HFFc6 (cell line): ENCODE measurements around the gene RAD51AP2. TPM values are rescaled to one million over a fixed set of nuclear protein-coding genes. Genes with fewer than 3 reads are reported as not detected.
"Not testable (repeated sequence)": the region's sequence is repeated elsewhere in the genome, so short reads cannot be mapped to it uniquely, and the experiment has no call there.

Experiments used
- DNase-seq: peaks from one replicate; pipeline ENCODE4 v3.0.0-alpha.2; 2018
- H3K27ac Mint-ChIP-seq: 2 replicates; pipeline ENCODE4 v1.8.0; 2020; ENCODE audit warnings: mild to moderate bottlenecking, mixed read lengths
- H3K27me3 Mint-ChIP-seq: 2 replicates; pipeline ENCODE4 v1.8.0; 2021; ENCODE audit warnings: mild to moderate bottlenecking, moderate library complexity, mixed read lengths; ENCODE audit not compliant: insufficient read depth
- H3K36me3 Mint-ChIP-seq: 2 replicates; pipeline ENCODE4 v1.8.0; 2021; ENCODE audit warnings: low read depth, mixed read lengths
- H3K4me1 Mint-ChIP-seq: 2 replicates; pipeline ENCODE4 v1.8.0; 2020; ENCODE audit warnings: low read depth, mixed read lengths
- H3K4me3 Mint-ChIP-seq: 2 replicates; pipeline ENCODE4 v1.8.0; 2020; ENCODE audit warnings: mild to moderate bottlenecking, moderate library complexity, mixed read lengths
- H3K9me3 Mint-ChIP-seq: 2 replicates; pipeline ENCODE4 v1.8.0; 2020; ENCODE audit warnings: mild to moderate bottlenecking, mixed read lengths
- CTCF ChIP-seq: fragments of 200-600 bp; sonication (generic); IDR thresholded peaks from 2 replicates; pipeline ENCODE4 v1.5.0; 2021; ENCODE audit warnings: antibody characterized with exemption, mild to moderate bottlenecking
- total RNA-seq, 6 experiments: library from RNA; stranded (reverse); fragmentation: NEBNext Ultra II Directional; extraction: Animal tissue kit (Norgen Biotek cat#: 25700); gene quantifications; 2 replicates in 1 of 6; 3 replicates in 5 of 6; pipeline ENCODE4 v1.2.3, GENCODE V29; 2021

RAD51AP2 gene
- total RNA-seq, 6 experiments from 2014 or later, result not detected

GRCh38 chr2:17517481-17518211 is 594 bp downstream of the RAD51AP2 start:
- H3K27ac Mint-ChIP-seq, result no peak overlapping the region
- no peaks in the 10 kb centered on the region for H3K9me3 Mint-ChIP-seq
- no peak for TF ChIP-seq CTCF
- H3K27me3 Mint-ChIP-seq, result no peaks in the 10 kb centered on the region; the same call in 1 of the 2 replicates
- H3K4me3 Mint-ChIP-seq, result peak overlapping the region; percentile 85
- DNase-seq, result no peak
- 0 out of 2 replicates have a peak, but pooled peaks cover 5% of the 10 kb centered on the region for H3K4me1 Mint-ChIP-seq
- no peaks in the 10 kb centered on the region for H3K36me3 Mint-ChIP-seq

- DNase-seq, result no peak
- TF ChIP-seq CTCF, result no peak
- Mint-ChIP-seq H3K4me3 (no peak overlapping the region), H3K4me1 (0 out of 2 replicates have a peak, but pooled peaks cover 5% of the 10 kb centered on the region), H3K27me3 (no peaks in the 10 kb centered on the region; the same call in 1 of the 2 replicates), H3K9me3 (no peaks in the 10 kb centered on the region), H3K36me3 (no peaks in the 10 kb centered on the region), H3K27ac (no peak overlapping the region)
Measured at GRCh38 chr2:17515652-17516051, 2.6 kb downstream of the RAD51AP2 start.

DNA sequence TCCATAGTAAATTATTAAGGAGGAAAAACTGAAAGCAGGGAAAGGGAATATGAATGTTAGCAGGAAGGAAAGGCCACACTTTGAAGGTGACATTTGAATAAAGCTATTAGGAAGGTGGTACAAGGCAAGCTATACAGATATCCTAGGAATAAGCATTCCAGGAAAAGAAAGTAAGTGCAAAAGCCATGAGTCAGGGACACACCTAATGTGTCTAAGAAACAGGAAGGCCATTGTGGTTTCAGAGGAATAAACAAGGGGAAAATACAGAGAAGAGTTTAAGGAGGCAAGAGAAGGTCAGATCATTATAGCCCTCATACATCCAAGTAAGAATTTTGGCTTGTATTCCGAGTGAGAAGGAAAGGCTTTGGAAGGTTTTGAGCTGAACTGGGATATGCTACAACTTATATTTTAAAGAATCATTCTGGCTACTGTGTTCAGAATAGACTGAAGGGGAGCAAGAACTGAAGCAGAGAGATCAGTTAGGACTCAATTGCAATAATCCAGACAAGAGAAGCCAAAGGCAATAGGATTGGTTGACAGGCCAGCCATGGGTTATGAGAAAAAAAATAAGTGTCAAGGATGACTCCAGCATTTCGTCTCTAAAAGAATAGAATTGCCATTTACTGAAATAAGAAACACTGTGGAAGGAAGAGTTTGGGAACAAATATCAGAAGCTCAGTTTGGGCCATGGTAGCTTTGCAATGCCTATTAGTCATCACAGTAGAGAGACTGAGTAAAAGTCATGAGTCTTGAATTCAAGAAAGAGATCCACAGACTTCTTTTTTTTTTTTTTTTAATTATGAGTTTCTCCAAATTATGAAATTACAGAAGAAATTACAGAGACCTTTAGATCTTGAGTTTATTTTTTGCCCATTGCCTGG is 11.3 kb downstream of the RAD51AP2 start:
- Mint-ChIP-seq H3K36me3 (no peaks in the 10 kb centered on the region), H3K27ac (no peak overlapping the region), H3K9me3 (no peaks in the 10 kb centered on the region; the same call in 1 of the 2 replicates), H3K27me3 (no peaks in the 10 kb centered on the region; the same call in 1 of the 2 replicates), H3K4me3 (no peak overlapping the region), H3K4me1 (no peaks in the 10 kb centered on the region)
- DNase-seq, result no peak
- TF ChIP-seq CTCF, result no peak

GRCh38 chr2:17497718-17498117 is 20.5 kb downstream of the RAD51AP2 start:
- no peak for DNase-seq
- Mint-ChIP-seq H3K36me3 (no peaks in the 10 kb centered on the region), H3K9me3 (no peaks in the 10 kb centered on the region), H3K27ac (no peak overlapping the region), H3K4me1 (no peaks in the 10 kb centered on the region), H3K4me3 (no peak overlapping the region), H3K27me3 (no peaks in the 10 kb centered on the region)
- no peak for TF ChIP-seq CTCF

- no peaks in the 10 kb centered on the region for H3K4me1 Mint-ChIP-seq
- H3K27ac Mint-ChIP-seq, result no peak overlapping the region
- no peak for TF ChIP-seq CTCF
- H3K4me3 Mint-ChIP-seq, result no peak overlapping the region
- H3K27me3 Mint-ChIP-seq, result no peaks in the 10 kb centered on the region
- DNase-seq, result no peak
- H3K36me3 Mint-ChIP-seq, result no peaks in the 10 kb centered on the region
- H3K9me3 Mint-ChIP-seq, result peaks cover under 1% of the 10 kb centered on the region
Measured at GRCh38 chr2:17495590-17495989, 22.6 kb downstream of the RAD51AP2 start.

DNA sequence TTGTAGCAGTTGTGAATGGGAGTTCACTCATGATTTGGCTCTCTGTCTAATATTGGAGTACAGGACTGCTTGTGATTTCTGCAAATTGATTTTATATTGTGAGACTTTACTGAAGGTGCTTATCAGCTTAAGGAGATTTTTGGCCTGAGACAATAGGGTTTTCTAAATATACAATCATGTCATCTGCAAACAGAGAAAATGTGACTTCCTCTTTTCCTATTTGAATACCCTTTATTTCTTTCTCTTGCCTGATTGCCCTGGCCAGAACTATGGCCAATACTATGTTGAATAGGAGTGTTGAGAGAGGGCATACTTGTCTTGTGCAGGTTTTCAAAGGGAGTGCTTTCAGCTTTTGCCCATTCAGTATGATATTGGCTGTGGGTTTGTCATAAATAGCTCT is 28.1 kb downstream of the RAD51AP2 start:
- H3K36me3 Mint-ChIP-seq, H3K27ac Mint-ChIP-seq, H3K4me1 Mint-ChIP-seq, H3K4me3 Mint-ChIP-seq, DNase-seq, H3K27me3 Mint-ChIP-seq: not testable (repeated sequence)
- peaks cover 19% of the 10 kb centered on the region for H3K9me3 Mint-ChIP-seq

- not testable (repeated sequence) for H3K4me3 Mint-ChIP-seq, H3K27me3 Mint-ChIP-seq, H3K36me3 Mint-ChIP-seq, DNase-seq, H3K4me1 Mint-ChIP-seq, H3K27ac Mint-ChIP-seq
- peaks cover 19% of the 10 kb centered on the region for H3K9me3 Mint-ChIP-seq
Measured at GRCh38 chr2:17488610-17489009, 29.6 kb downstream of the RAD51AP2 start.
